Ectodermal cell (in vitro differentiated cells): ENCODE results near the gene COTL1.

Source experiments
- H3K27ac ChIP-seq: 2 replicates; pipeline ENCODE4 v1.7.0; 2013; ENCODE audit warnings: mild to moderate bottlenecking, low read depth, low read length; ENCODE audit not compliant: insufficient read depth, poor library complexity, severe bottlenecking
- H3K27me3 ChIP-seq: 2 replicates; pipeline ENCODE4 v1.7.0; 2013; ENCODE audit warnings: mild to moderate bottlenecking, low read length; ENCODE audit not compliant: insufficient read depth, control insufficient read depth, poor library complexity, severe bottlenecking
- H3K36me3 ChIP-seq: one replicate; pipeline ENCODE4 v1.7.0; 2013; ENCODE audit warnings: low read length; ENCODE audit not compliant: control insufficient read depth, insufficient read depth
- H3K4me1 ChIP-seq: one replicate; pipeline ENCODE4 v1.7.0; 2013; ENCODE audit warnings: low read length; ENCODE audit not compliant: control insufficient read depth, insufficient read depth
- H3K4me3 ChIP-seq: 2 replicates; pipeline ENCODE4 v1.7.0; 2013; ENCODE audit warnings: low read depth, low read length, control low read depth; ENCODE audit not compliant: insufficient read depth
- H3K9me3 ChIP-seq: 2 replicates; pipeline ENCODE4 v1.7.0; 2013; ENCODE audit warnings: mild to moderate bottlenecking, low read length, moderate library complexity; ENCODE audit not compliant: control insufficient read depth
- WGBS, 2 experiments: methylation state at CpG; one replicate each; pipeline ENCODE4 v1.1.7; 2013; ENCODE audit warnings: missing lambda C conversion rate in 2 of 2; 5-methylcytosine and 5-hydroxymethylcytosine counted together

Gene COTL1

GRCh38 chr16:84597931-84598351 is 19.9 kb downstream of the COTL1 start:
- Histone ChIP-seq H3K27me3 (no peaks in the 10 kb centered on the region), H3K4me1 (peaks cover 55% of the 10 kb centered on the region), H3K36me3 (no peaks in the 10 kb centered on the region), H3K9me3 (no peaks in the 10 kb centered on the region), H3K4me3 (no peak overlapping the region), H3K27ac (no peak overlapping the region)
- WGBS, 2 experiments = 61 to 66% methylated on average over 8 of the region's 8 CpGs

- H3K4me1 ChIP-seq = peaks cover 52% of the 10 kb centered on the region
- H3K36me3 ChIP-seq = no peaks in the 10 kb centered on the region
- 60 to 64% methylated on average over 6 of the region's 6 CpGs for WGBS, 2 experiments
- no peaks in the 10 kb centered on the region for H3K27me3 ChIP-seq
- H3K9me3 ChIP-seq = no peaks in the 10 kb centered on the region
- H3K4me3 ChIP-seq = no peak overlapping the region
- H3K27ac ChIP-seq = no peak overlapping the region
These were observed 20.4 kb downstream of the COTL1 start for GRCh38 chr16:84597528-84597896.

- H3K27ac ChIP-seq = no peak overlapping the region
- WGBS, 2 experiments = 95 to 96% methylated on average over 14 of the region's 14 CpGs
- no peak overlapping the region for H3K4me3 ChIP-seq
- H3K36me3 ChIP-seq = no peaks in the 10 kb centered on the region
- no peaks in the 10 kb centered on the region for H3K27me3 ChIP-seq
- no peaks in the 10 kb centered on the region for H3K9me3 ChIP-seq
- H3K4me1 ChIP-seq = peaks cover 52% of the 10 kb centered on the region
These were observed 20.9 kb downstream of the COTL1 start for GRCh38 chr16:84596801-84597527.

GRCh38 chr16:84596161-84596560 is 21.7 kb downstream of the COTL1 start:
- Histone ChIP-seq H3K9me3 (no peaks in the 10 kb centered on the region), H3K4me3 (no peak overlapping the region), H3K27me3 (no peaks in the 10 kb centered on the region), H3K27ac (no peak overlapping the region), H3K36me3 (no peaks in the 10 kb centered on the region), H3K4me1 (peaks cover 47% of the 10 kb centered on the region)

- peaks cover 36% of the 10 kb centered on the region for H3K4me1 ChIP-seq
- peaks cover 5% of the 10 kb centered on the region for H3K36me3 ChIP-seq
- no peaks in the 10 kb centered on the region for H3K27me3 ChIP-seq
- no peaks in the 10 kb centered on the region for H3K9me3 ChIP-seq
- 94 to 95% methylated on average over 15 of the region's 15 CpGs for WGBS, 2 experiments
- no peak overlapping the region for H3K27ac ChIP-seq
- H3K4me3 ChIP-seq = no peak overlapping the region
These were observed 22.8 kb downstream of the COTL1 start for GRCh38 chr16:84595052-84595481.

- Histone ChIP-seq H3K27me3 (no peaks in the 10 kb centered on the region), H3K4me1 (peaks cover 33% of the 10 kb centered on the region), H3K4me3 (no peak overlapping the region), H3K27ac (no peak overlapping the region), H3K36me3 (peaks cover 9% of the 10 kb centered on the region), H3K9me3 (no peaks in the 10 kb centered on the region)
- 77 to 78% methylated on average over 9 of the region's 9 CpGs for WGBS, 2 experiments
These were observed 23.2 kb downstream of the COTL1 start for GRCh38 chr16:84594725-84595038.

- Histone ChIP-seq H3K36me3 (peaks cover 10% of the 10 kb centered on the region), H3K27ac (no peak overlapping the region), H3K9me3 (no peaks in the 10 kb centered on the region), H3K4me3 (no peak overlapping the region), H3K4me1 (peaks cover 27% of the 10 kb centered on the region), H3K27me3 (no peaks in the 10 kb centered on the region)
- WGBS, 2 experiments = 86 to 90% methylated on average over 23 of the region's 23 CpGs
These were observed 23.8 kb downstream of the COTL1 start for GRCh38 chr16:84593825-84594724.

- Histone ChIP-seq H3K9me3 (no peaks in the 10 kb centered on the region), H3K4me1 (peaks cover 18% of the 10 kb centered on the region), H3K36me3 (peaks cover 10% of the 10 kb centered on the region), H3K4me3 (no peak overlapping the region), H3K27ac (no peak overlapping the region), H3K27me3 (no peaks in the 10 kb centered on the region)
- WGBS, 2 experiments = 83 to 87% methylated on average over 11 of the region's 11 CpGs
These were observed 25.2 kb downstream of the COTL1 start for GRCh38 chr16:84592718-84593117.

- Histone ChIP-seq H3K9me3 (no peaks in the 10 kb centered on the region), H3K36me3 (peaks cover 10% of the 10 kb centered on the region), H3K4me3 (no peak overlapping the region), H3K27ac (no peak overlapping the region), H3K27me3 (no peaks in the 10 kb centered on the region), H3K4me1 (peaks cover 13% of the 10 kb centered on the region)
- WGBS, 2 experiments = 94 to 95% methylated on average over 24 of the region's 24 CpGs
These were observed 27.7 kb downstream of the COTL1 start for GRCh38 chr16:84589975-84590719.

GRCh38 chr16:84588991-84589390 is 28.9 kb downstream of the COTL1 start:
- peaks cover 10% of the 10 kb centered on the region for H3K36me3 ChIP-seq
- no peaks in the 10 kb centered on the region for H3K27me3 ChIP-seq
- no peaks in the 10 kb centered on the region for H3K9me3 ChIP-seq
- no peak overlapping the region for H3K27ac ChIP-seq
- peaks cover 4% of the 10 kb centered on the region for H3K4me1 ChIP-seq
- 94 to 97% methylated on average over 8 of the region's 8 CpGs for WGBS, 2 experiments
- no peak overlapping the region for H3K4me3 ChIP-seq
